Testis (tissue), 3 donors: ENCODE measurements around the gene STK24. TPM values are rescaled to one million over a fixed set of nuclear protein-coding genes. Genes with fewer than 3 reads are reported as not detected.
A peak's percentile ranks its signal among the peaks of the same experiment; 100 is the strongest.

Experiments
- DNase-seq: peaks from one replicate; pipeline ENCODE4 v3.0.0-alpha.2; 2019
- H3K27ac ChIP-seq, 2 donors: fragments of 200-600 bp; sonication (generic); one replicate each; pipeline ENCODE4 v1.5.1; 2019
- H3K27me3 ChIP-seq: fragments of 200-600 bp; sonication (generic); one replicate; pipeline ENCODE4 v1.5.1; 2019
- H3K36me3 ChIP-seq: fragments of 200-600 bp; sonication (generic); one replicate; pipeline ENCODE4 v1.5.1; 2017; ENCODE audit warnings: low read depth; ENCODE audit errors: missing control alignments
- H3K4me1 ChIP-seq: fragments of 200-600 bp; sonication (generic); one replicate; pipeline ENCODE4 v1.5.1; 2019
- H3K4me3 ChIP-seq, 2 donors: fragments of 200-600 bp; sonication (generic); one replicate each; pipeline ENCODE4 v1.5.1; 2017 to 2019
- H3K9me3 ChIP-seq: fragments of 200-600 bp; sonication (generic); one replicate; pipeline ENCODE4 v1.5.1; 2017
- POLR2A ChIP-seq: fragments of 450-650 bp; IDR thresholded peaks from one replicate; pipeline ENCODE4 v1.6.1; 2017; ENCODE audit warnings: antibody characterized with exemption, mild to moderate bottlenecking, moderate library complexity
- WGBS, 2 donors: methylation state at CpG; one replicate each; pipeline ENCODE4 v1.1.5; 2018; 5-methylcytosine and 5-hydroxymethylcytosine counted together
- intact Hi-C: fragments of 100-400 bp; cut with DNase I; formaldehyde crosslinking; loops from one replicate; pipeline ENCODE4 v1.15.1; 2023; ENCODE audit warnings: low total_unique reads
- polyA plus RNA-seq: library from polyadenylated mRNA; stranded (reverse); fragments of 350-450 nt; fragmentation: Illumina TruSeq; extraction: RNeasy Lipid Tissue Mini Kit (QIAGEN cat#74804); gene quantifications from one replicate; pipeline ENCODE4 v1.2.3, GENCODE V29; 2014; ENCODE audit warnings: low read depth, low replicate concordance; ENCODE audit not compliant: insufficient read depth
- total RNA-seq, 2 donors: library from RNA; depleted of rRNA; stranded (reverse); fragments of >200 nt; gene quantifications; one replicate each; pipeline ENCODE4 v1.2.3, GENCODE V29; 2016
- TF ChIP-seq, protein P1 (sequence below), 3 experiments: fragments of 450-650 bp in 2 of 3; fragments of 200-600 bp in 1 of 3; sonication (generic) in 1 of 3; IDR thresholded peaks; one replicate each; pipeline ENCODE4 v1.5.1; 2016 to 2019; ENCODE audit warnings: antibody characterized with exemption in 3 of 3, mild to moderate bottlenecking in 2 of 3, moderate library complexity in 1 of 3

Gene STK24
- total and polyA plus RNA-seq, 3 donors from 2014 or later, result 97.4 to 172 (median 151) TPM

GRCh38 chr13:98576200-98576945 is 534 bp downstream of the STK24 start:
- WGBS, 2 donors, result 1% methylated on average over 16 of the region's 98 CpGs; no CpG with 5 or more reads in 1 of the 2 donors
- TF ChIP-seq, protein P1, sequence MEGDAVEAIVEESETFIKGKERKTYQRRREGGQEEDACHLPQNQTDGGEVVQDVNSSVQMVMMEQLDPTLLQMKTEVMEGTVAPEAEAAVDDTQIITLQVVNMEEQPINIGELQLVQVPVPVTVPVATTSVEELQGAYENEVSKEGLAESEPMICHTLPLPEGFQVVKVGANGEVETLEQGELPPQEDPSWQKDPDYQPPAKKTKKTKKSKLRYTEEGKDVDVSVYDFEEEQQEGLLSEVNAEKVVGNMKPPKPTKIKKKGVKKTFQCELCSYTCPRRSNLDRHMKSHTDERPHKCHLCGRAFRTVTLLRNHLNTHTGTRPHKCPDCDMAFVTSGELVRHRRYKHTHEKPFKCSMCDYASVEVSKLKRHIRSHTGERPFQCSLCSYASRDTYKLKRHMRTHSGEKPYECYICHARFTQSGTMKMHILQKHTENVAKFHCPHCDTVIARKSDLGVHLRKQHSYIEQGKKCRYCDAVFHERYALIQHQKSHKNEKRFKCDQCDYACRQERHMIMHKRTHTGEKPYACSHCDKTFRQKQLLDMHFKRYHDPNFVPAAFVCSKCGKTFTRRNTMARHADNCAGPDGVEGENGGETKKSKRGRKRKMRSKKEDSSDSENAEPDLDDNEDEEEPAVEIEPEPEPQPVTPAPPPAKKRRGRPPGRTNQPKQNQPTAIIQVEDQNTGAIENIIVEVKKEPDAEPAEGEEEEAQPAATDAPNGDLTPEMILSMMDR (IDR thresholded peaks at IDR 0.05), result no peak
- no peak for TF ChIP-seq POLR2A
- Histone ChIP-seq H3K27me3 (no peaks in the 10 kb centered on the region), H3K4me1 (peaks cover 31% of the 10 kb centered on the region), H3K36me3 (no peaks in the 10 kb centered on the region), H3K4me3 (peak overlapping the region; percentile 91 to 94), H3K9me3 (no peaks in the 10 kb centered on the region), H3K27ac (peak overlapping the region; percentile 94 to 96)
- intact Hi-C loops, result loop anchor here (10.0 kb wide), 1 partner anchor 102 kb away; no protein-coding TSS in a partner anchor
- DNase-seq, result peak; percentile 55

DNA sequence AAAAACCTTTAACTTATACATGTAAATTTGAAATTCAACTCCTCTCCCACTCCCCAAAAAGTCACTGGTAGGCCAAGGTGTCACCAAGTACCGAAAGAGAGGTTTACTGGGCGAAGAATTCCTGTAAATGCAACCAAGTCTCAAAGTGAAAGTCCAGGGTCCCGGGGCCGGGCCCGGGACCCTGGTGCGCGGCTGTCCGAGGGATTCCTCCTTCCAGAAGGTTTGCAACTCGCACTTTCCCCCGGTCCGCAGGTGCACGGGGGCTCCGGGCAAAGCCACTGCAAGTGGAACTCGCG is 1.1 kb downstream of the STK24 start:
- Histone ChIP-seq H3K27ac (peak overlapping the region; percentile 94 to 96), H3K27me3 (no peaks in the 10 kb centered on the region), H3K4me3 (peak overlapping the region; percentile 91 to 94), H3K36me3 (no peaks in the 10 kb centered on the region), H3K4me1 (peaks cover 35% of the 10 kb centered on the region), H3K9me3 (no peaks in the 10 kb centered on the region)
- DNase-seq, result no peak
- intact Hi-C loops, result loop anchor here (10.0 kb wide), 1 partner anchor 101 kb away; no protein-coding TSS in a partner anchor
- TF ChIP-seq POLR2A, result no peak
- TF ChIP-seq, protein P1 (IDR thresholded peaks at IDR 0.05), result no peak
- WGBS, 2 donors, result 0 to 1% methylated on average over 5 to 15 of the region's 15 CpGs

- DNase-seq, result no peak
- intact Hi-C loops, result loop anchor here (10.0 kb wide), 1 partner anchor 100 kb away; no protein-coding TSS in a partner anchor
- peak overlapping the region; percentile 91 to 94 for H3K4me3 ChIP-seq
- TF ChIP-seq POLR2A, result no peak
- TF ChIP-seq, protein P1 (IDR thresholded peaks at IDR 0.05), result no peak
- peak overlapping the region; percentile 94 to 96 for H3K27ac ChIP-seq
- 21 to 24% methylated on average over 12 of the region's 12 CpGs for WGBS, 2 donors
- no peaks in the 10 kb centered on the region for H3K9me3 ChIP-seq
- no peaks in the 10 kb centered on the region for H3K27me3 ChIP-seq
- H3K4me1 ChIP-seq, result peaks cover 39% of the 10 kb centered on the region
- no peaks in the 10 kb centered on the region for H3K36me3 ChIP-seq
These were observed 1.7 kb downstream of the STK24 start for GRCh38 chr13:98575009-98575903.

GRCh38 chr13:98571955-98572662 is 4.8 kb downstream of the STK24 start:
- DNase-seq, result no peak
- Histone ChIP-seq H3K4me3 (no peak overlapping the region), H3K4me1 (peaks cover 47% of the 10 kb centered on the region), H3K36me3 (no peaks in the 10 kb centered on the region), H3K27me3 (no peaks in the 10 kb centered on the region), H3K9me3 (no peaks in the 10 kb centered on the region), H3K27ac (peak overlapping the region; percentile 18 to 71)
- intact Hi-C loops, result loop anchor here (10.0 kb wide), 1 partner anchor 97 kb away; no protein-coding TSS in a partner anchor
- TF ChIP-seq, protein P1 (IDR thresholded peaks at IDR 0.05), result no peak
- no peak for TF ChIP-seq POLR2A
- 57 to 58% methylated on average over 8 to 11 of the region's 11 CpGs for WGBS, 2 donors
